CD4-positive, CD25-positive, alpha-beta regulatory T cell (primary cell): ENCODE measurements around the gene YPEL4. TPM values are rescaled to one million over a fixed set of nuclear protein-coding genes. Genes with fewer than 3 reads are reported as not detected.
A peak's percentile ranks its signal among the peaks of the same experiment; 100 is the strongest.

Experiments
- ATAC-seq, 2 donors: fragments of 150-1000 bp; cut with Tn5 transposase; one replicate each; pipeline ENCODE4 v1.10.0; 2021; ENCODE audit warnings: low read depth in 2 of 2, moderate number of reproducible peaks in 2 of 2, moderate library complexity in 1 of 2
- DNase-seq, 3 donors: peaks; one replicate each; pipeline versions ENCODE4 v3.0.0 to v3.0.0-alpha.2; 2012 to 2022; ENCODE audit warnings: mixed read lengths in 1 of 3
- H3K27ac ChIP-seq: one replicate; pipeline ENCODE4 v1.7.0; 2013; ENCODE audit warnings: mild to moderate bottlenecking, low read length; ENCODE audit not compliant: insufficient read depth, poor library complexity, severe bottlenecking
- H3K27me3 ChIP-seq: one replicate; pipeline ENCODE4 v1.7.0; 2013; ENCODE audit warnings: low read length; ENCODE audit not compliant: control insufficient read depth, insufficient read depth
- H3K36me3 ChIP-seq: one replicate; pipeline ENCODE4 v1.7.0; 2013; ENCODE audit warnings: mild to moderate bottlenecking, low read length, moderate library complexity; ENCODE audit not compliant: control insufficient read depth, insufficient read depth
- H3K4me1 ChIP-seq: 2 replicates; pipeline ENCODE4 v1.7.0; 2013; ENCODE audit warnings: mild to moderate bottlenecking, low read length; ENCODE audit not compliant: insufficient read depth, control insufficient read depth, poor library complexity, severe bottlenecking
- H3K4me3 ChIP-seq: one replicate; pipeline ENCODE4 v1.7.0; 2013; ENCODE audit warnings: low read depth, mild to moderate bottlenecking, low read length, moderate library complexity
- H3K9me3 ChIP-seq, 2 experiments: 1 replicate in 1 of 2; 2 replicates in 1 of 2; pipeline ENCODE4 v1.7.0; 2013; ENCODE audit warnings: low read length in 2 of 2, mild to moderate bottlenecking in 1 of 2, moderate library complexity in 1 of 2; ENCODE audit not compliant: control insufficient read depth in 2 of 2
- H3K27ac Mint-ChIP-seq, 3 donors: one replicate each; pipeline ENCODE4 v1.8.0; 2020 to 2022; ENCODE audit warnings: mild to moderate bottlenecking in 3 of 3, mixed read lengths in 3 of 3, moderate library complexity in 2 of 3
- H3K27me3 Mint-ChIP-seq: one replicate; pipeline ENCODE4 v1.8.0; 2022; ENCODE audit warnings: mild to moderate bottlenecking, mixed read lengths
- H3K36me3 Mint-ChIP-seq: one replicate; pipeline ENCODE4 v1.8.0; 2020; ENCODE audit warnings: mixed read lengths
- H3K4me1 Mint-ChIP-seq, 4 donors: one replicate each; pipeline ENCODE4 v1.8.0; 2020 to 2022; ENCODE audit warnings: mixed read lengths in 4 of 4, mild to moderate bottlenecking in 1 of 4
- H3K4me3 Mint-ChIP-seq, 4 donors: one replicate each; pipeline ENCODE4 v1.8.0; 2020 to 2022; ENCODE audit warnings: mild to moderate bottlenecking in 4 of 4, mixed read lengths in 4 of 4, moderate library complexity in 3 of 4
- H3K9me3 Mint-ChIP-seq, 7 donors: one replicate each; pipeline ENCODE4 v1.8.0; 2020 to 2022; ENCODE audit warnings: mixed read lengths in 7 of 7, mild to moderate bottlenecking in 3 of 7, moderate library complexity in 2 of 7
- polyA plus RNA-seq, 4 donors: library from polyadenylated mRNA; unstranded; fragments of 300-500 nt; fragmentation: Illumina TruSeq; gene quantifications; one replicate each; pipeline ENCODE4 v1.2.3, GENCODE V29; 2021
- total RNA-seq: library from RNA; stranded (reverse); gene quantifications from one replicate; pipeline ENCODE4 v1.2.3, GENCODE V29; 2022

YPEL4 gene
- total and polyA plus RNA-seq, 5 donors from 2014 or later = 0.13 to 0.99 (median 0.41) TPM; not detected in 2

DNA sequence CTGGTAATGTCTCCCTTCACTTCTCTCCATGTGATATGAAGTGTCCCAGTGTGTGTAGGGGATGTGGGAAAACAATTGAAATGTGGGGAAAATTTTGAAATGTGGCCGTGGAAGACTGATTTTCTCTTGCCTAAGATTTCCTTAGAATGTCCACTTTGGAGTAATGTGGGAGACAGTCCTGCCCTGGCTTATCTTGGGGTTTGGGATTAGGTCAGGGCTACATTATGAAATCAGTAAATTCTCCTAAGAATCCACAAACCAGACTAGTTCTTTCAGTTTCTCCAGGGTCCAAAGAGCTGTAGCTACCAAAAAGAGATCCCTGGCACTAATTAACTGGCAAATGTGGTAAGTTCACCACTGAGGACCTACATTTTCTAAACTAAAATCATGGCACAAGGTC is 22.8 kb downstream of the YPEL4 start:
- no peak for ATAC-seq
- no peaks in the 10 kb centered on the region for H3K36me3 Mint-ChIP-seq
- no peaks in the 10 kb centered on the region for H3K4me1 ChIP-seq
- H3K36me3 ChIP-seq = no peaks in the 10 kb centered on the region
- H3K4me1 Mint-ChIP-seq = no peaks in the 10 kb centered on the region
- H3K27ac Mint-ChIP-seq = no peak overlapping the region
- no peak overlapping the region for H3K27ac ChIP-seq
- no peaks in the 10 kb centered on the region for H3K9me3 ChIP-seq
- DNase-seq = no peak
- H3K9me3 Mint-ChIP-seq = peaks cover 0 to 6% (median 0%) of the 10 kb centered on the region in 7 donors
- no peak overlapping the region for H3K4me3 ChIP-seq
- peaks cover 21% of the 10 kb centered on the region for H3K27me3 Mint-ChIP-seq
- no peaks in the 10 kb centered on the region for H3K27me3 ChIP-seq
- H3K4me3 Mint-ChIP-seq = no peak overlapping the region

DNA sequence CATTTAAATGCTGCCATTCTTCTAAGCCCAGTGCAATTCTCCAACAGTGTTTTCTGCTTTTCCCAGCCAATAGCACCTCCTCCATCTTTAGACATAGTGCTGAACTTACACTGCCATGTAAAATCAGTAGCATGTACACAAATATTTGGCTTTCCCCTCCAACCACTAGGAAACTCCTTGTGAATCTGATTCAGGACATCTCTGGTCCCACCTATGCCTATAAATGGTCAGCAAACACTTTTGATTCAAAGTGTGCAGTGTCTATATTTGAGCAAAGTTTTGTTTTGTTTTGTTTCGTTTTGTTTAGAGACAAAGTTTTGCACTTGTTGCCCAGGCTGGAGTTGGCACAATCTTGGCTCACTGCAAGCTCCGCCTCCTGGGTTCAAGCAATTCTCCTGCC is 24.8 kb downstream of the YPEL4 start:
- ATAC-seq = no peak
- Mint-ChIP-seq H3K9me3 (peaks cover 0 to 6% (median 0%) of the 10 kb centered on the region in 7 donors), H3K4me3 (no peak overlapping the region), H3K36me3 (no peaks in the 10 kb centered on the region), H3K27me3 (peaks cover 17% of the 10 kb centered on the region), H3K27ac (no peak overlapping the region), H3K4me1 (no peaks in the 10 kb centered on the region)
- Histone ChIP-seq H3K9me3 (peaks cover 7% of the 10 kb centered on the region in 2 experiments), H3K36me3 (no peaks in the 10 kb centered on the region), H3K27me3 (peaks cover 4% of the 10 kb centered on the region), H3K4me1 (no peaks in the 10 kb centered on the region), H3K27ac (no peak overlapping the region), H3K4me3 (no peak overlapping the region)
- no peak for DNase-seq

DNA sequence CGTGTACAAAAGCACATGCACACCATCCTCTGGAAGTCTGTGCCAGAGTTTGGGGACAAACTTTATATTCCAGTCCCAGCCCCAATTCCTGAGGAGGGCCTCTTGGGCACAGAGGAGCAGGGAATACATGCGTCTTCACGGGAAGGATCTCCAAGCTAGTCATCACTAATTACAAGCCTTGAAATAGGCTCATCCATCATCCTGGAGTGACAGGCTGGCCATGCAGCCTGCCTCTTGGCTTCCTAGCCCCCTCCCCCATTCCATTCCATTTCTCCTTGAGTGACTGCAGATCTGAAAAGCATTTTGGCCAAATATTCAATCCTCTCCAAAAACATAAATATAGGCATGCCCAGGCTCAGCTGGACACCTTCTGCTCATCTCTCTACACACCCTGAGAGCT is 27.4 kb downstream of the YPEL4 start:
- Histone ChIP-seq H3K9me3 (peaks cover 14% of the 10 kb centered on the region in 2 experiments), H3K36me3 (no peaks in the 10 kb centered on the region), H3K27me3 (peaks cover 10% of the 10 kb centered on the region), H3K27ac (no peak overlapping the region), H3K4me3 (no peak overlapping the region), H3K4me1 (no peaks in the 10 kb centered on the region)
- no peak overlapping the region for H3K4me3 Mint-ChIP-seq
- H3K27me3 Mint-ChIP-seq = no peaks in the 10 kb centered on the region
- DNase-seq (no peak), ATAC-seq (no peak)
- H3K4me1 Mint-ChIP-seq = no peaks in the 10 kb centered on the region
- H3K36me3 Mint-ChIP-seq = no peaks in the 10 kb centered on the region
- H3K27ac Mint-ChIP-seq = no peak overlapping the region
- peaks cover 0 to 7% (median 3%) of the 10 kb centered on the region in 7 donors for H3K9me3 Mint-ChIP-seq

DNA sequence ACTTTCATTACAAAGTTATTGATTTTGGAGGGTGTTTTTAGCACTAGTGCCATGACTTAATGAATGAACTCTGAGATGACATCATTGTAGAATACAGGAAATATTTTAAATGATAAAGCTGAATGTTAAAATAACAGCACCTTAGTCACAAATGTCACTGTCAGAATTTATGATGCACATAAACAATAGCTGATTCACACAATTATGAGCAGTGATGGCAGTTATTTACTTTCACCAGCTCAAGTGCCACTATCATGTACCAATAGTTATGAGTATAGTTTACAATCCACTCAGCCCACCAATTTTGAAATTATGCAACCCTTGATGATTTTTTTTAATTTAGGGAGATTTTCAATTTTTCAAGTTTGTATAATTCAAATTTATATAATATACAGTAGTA is 29.2 kb downstream of the YPEL4 start:
- H3K27ac ChIP-seq = no peak overlapping the region

DNA sequence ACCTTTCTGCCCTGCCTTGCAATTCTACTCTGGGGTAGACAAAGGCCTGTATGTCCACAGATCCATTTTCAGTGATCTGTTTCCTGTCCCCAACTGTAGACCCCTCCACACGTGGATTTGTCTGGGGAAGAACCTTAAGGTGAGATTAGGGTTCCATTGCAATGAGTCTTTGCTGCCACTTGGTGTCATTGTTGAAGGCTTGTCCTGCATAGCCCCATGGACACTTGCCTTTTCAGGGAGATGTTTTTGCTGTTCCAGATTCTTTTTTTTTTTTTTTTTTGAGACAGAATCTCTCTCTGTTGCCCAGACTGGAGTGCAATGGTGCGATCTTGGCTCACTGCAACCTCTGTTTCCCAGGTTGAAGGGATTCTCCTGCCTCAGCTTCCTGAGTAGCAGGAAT is 30.4 kb downstream of the YPEL4 start:
- H3K36me3 ChIP-seq = no peaks in the 10 kb centered on the region
- no peak for ATAC-seq
- Mint-ChIP-seq H3K36me3 (no peaks in the 10 kb centered on the region), H3K4me1 (no peaks in the 10 kb centered on the region), H3K4me3 (no peak overlapping the region), H3K9me3 (peaks cover 0 to 7% (median 4%) of the 10 kb centered on the region in 7 donors), H3K27me3 (peaks cover 8% of the 10 kb centered on the region), H3K27ac (no peak overlapping the region)
- peaks cover 12% of the 10 kb centered on the region for H3K27me3 ChIP-seq
- H3K27ac ChIP-seq = no peak overlapping the region
- peaks cover 14% of the 10 kb centered on the region in 2 experiments for H3K9me3 ChIP-seq
- H3K4me3 ChIP-seq = no peak overlapping the region
- no peak for DNase-seq
- H3K4me1 ChIP-seq = no peaks in the 10 kb centered on the region

More for the DNA sequence above, 29.2 kb downstream of the YPEL4 start:
- DNase-seq = no peak
- Mint-ChIP-seq H3K9me3 (peaks cover 0 to 7% (median 5%) of the 10 kb centered on the region in 7 donors), H3K36me3 (no peaks in the 10 kb centered on the region), H3K27ac (no peak overlapping the region), H3K27me3 (peaks cover 6% of the 10 kb centered on the region), H3K4me3 (no peak overlapping the region), H3K4me1 (no peaks in the 10 kb centered on the region)
- Histone ChIP-seq H3K4me1 (no peaks in the 10 kb centered on the region), H3K9me3 (peaks cover 14% of the 10 kb centered on the region in 2 experiments), H3K27me3 (peaks cover 10% of the 10 kb centered on the region), H3K36me3 (no peaks in the 10 kb centered on the region), H3K4me3 (no peak overlapping the region)
- ATAC-seq = no peak

DNA sequence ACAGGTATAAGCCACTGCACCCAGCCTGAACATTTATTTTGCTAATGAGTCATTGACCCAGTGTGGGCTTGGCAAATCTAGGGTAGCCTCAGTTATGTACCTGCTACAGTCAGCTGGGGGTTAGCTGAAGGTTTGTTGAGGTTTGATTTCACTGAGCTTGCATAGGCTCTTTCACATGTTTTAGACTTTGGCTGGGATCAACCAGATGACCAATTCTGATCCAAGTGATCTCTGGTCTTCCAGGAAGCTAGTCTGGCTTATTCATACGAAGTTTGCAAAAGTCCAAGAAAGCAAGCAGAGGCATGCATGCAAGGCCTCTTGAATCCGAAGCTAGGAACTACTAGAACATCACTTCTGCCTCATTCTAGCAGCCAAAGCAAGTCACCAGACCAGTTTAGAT is 31.3 kb downstream of the YPEL4 start:
- Mint-ChIP-seq H3K27ac (no peak overlapping the region), H3K4me1 (no peaks in the 10 kb centered on the region), H3K4me3 (no peak overlapping the region), H3K36me3 (no peaks in the 10 kb centered on the region), H3K9me3 (peaks cover 0 to 7% (median 4%) of the 10 kb centered on the region in 7 donors), H3K27me3 (peaks cover 8% of the 10 kb centered on the region)
- no peak overlapping the region for H3K4me3 ChIP-seq
- H3K36me3 ChIP-seq = no peaks in the 10 kb centered on the region
- no peak for DNase-seq
- no peaks in the 10 kb centered on the region for H3K4me1 ChIP-seq
- ATAC-seq = no peak
- H3K9me3 ChIP-seq = peaks cover 14% of the 10 kb centered on the region in 2 experiments
- H3K27me3 ChIP-seq = peaks cover 12% of the 10 kb centered on the region
- H3K27ac ChIP-seq = no peak overlapping the region

DNA sequence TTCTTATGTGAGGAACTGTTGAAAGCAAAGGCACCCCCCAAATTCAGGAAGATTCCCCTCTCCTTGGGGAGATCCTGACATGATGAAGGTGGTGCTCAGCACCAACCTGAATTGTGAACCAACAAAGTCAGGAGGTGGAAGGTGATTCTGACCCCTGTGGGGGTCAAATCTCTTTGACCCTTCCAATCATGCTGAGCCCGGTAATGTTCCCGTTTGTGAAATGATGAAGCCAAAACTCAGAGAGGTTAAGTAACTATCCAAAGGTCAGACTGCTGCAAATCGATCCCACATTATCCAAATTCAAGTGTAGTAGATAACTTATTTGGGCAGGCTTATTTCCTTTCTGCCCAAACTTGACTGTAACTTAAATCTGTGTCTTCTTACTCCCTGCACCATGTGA is 33.1 kb downstream of the YPEL4 start:
- peaks cover 14% of the 10 kb centered on the region in 2 experiments for H3K9me3 ChIP-seq
- Mint-ChIP-seq H3K4me1 (no peaks in the 10 kb centered on the region), H3K4me3 (no peak overlapping the region), H3K36me3 (no peaks in the 10 kb centered on the region), H3K27ac (peak overlapping the region in 2 of 3 donors; percentile 14 to 32), H3K27me3 (peaks cover 8% of the 10 kb centered on the region), H3K9me3 (peaks cover 0 to 7% (median under 1%) of the 10 kb centered on the region in 7 donors)
- no peak overlapping the region for H3K27ac ChIP-seq
- no peak overlapping the region for H3K4me3 ChIP-seq
- DNase-seq (no peak), ATAC-seq (no peak)
- H3K4me1 ChIP-seq = no peaks in the 10 kb centered on the region
- H3K36me3 ChIP-seq = no peaks in the 10 kb centered on the region
- H3K27me3 ChIP-seq = peaks cover 12% of the 10 kb centered on the region

DNA sequence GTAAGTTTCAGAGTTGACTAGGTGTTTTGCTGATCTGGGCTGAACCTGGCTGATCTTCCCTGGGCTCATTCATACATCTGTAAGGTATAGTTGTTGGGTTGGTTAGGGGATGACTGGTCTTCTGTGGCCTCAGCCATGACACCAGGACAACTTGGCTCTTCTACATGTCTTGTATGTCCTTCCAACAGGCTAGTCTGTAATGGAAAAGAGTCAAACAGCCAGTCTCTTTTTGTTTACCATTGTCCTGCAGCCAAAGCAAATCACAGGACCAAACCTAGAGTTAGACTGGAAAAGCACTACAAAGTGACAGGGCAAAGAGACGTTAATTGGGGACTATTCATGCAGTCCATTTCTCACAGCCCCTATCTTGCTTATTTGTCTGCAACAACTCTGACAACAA is 34.4 kb downstream of the YPEL4 start:
- Histone ChIP-seq H3K27ac (no peak overlapping the region), H3K4me3 (no peak overlapping the region), H3K9me3 (peaks cover 12% of the 10 kb centered on the region in 2 experiments), H3K27me3 (peaks cover 10% of the 10 kb centered on the region), H3K36me3 (no peaks in the 10 kb centered on the region), H3K4me1 (no peaks in the 10 kb centered on the region)
- Mint-ChIP-seq H3K9me3 (peaks cover 0 to 7% (median 0%) of the 10 kb centered on the region in 7 donors), H3K4me3 (no peak overlapping the region), H3K4me1 (no peaks in the 10 kb centered on the region), H3K36me3 (no peaks in the 10 kb centered on the region), H3K27me3 (peaks cover 13% of the 10 kb centered on the region), H3K27ac (no peak overlapping the region)
- DNase-seq = no peak
- no peak for ATAC-seq
